ENCODE results near the gene PLXNA3. TPM values are rescaled to one million over a fixed set of nuclear protein-coding genes. Genes with fewer than 3 reads are reported as not detected.
A peak's percentile ranks its signal among the peaks of the same experiment; 100 is the strongest.

Gene PLXNA3
- total and polyA plus RNA-seq, 2 donors from 2014 or later = 4.9 to 40.5 TPM

DNA sequence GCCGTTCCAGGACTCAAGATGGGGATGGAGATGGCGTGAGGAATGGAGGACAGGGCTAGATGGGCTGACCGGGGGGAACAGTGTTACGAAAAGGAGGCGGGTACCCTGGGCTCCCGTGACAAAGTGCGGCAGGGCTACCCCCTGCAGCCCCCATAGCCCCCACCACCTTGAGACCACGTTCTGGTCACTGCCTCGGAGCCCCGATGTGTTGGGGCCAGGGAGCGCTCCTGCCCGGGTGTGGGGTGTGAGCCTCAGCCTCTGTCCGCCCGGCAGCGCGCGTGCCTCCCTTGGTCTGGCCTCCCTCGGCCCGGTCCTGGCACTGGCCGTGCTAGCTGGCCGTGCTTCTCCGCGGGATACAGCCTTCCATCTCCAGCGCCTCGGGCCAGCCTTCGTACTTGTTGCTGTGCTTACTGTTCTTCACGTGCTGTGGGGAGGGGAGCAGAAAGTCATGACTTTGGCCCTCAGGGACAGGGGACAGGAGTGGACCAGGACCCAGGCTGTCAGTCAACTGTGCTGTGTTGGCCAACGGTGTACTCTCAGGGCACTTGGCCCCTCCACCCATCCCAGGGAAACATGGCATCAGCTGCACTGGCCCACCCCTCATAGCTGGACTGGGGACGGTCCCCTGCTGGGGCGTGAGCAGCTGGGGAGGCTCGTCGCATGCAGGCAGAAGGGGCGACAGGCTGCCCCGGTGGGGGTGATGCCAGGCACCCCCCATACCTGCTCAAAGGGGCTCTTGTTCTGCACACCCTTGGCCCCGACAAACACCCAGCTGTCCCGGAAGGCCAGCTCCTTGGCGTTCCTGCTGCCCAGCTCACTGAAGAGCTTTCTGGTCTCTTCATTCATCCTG lies 48.6 kb downstream of the PLXNA3 start:
- Histone ChIP-seq H3K4me1 (ENCODE audit: control insufficient read depth in 2 of 3, insufficient read depth in 2 of 3, low read depth in 1 of 3, low read length in 3 of 3) (no peaks in the 10 kb centered on the region), H3K27me3 (ENCODE audit: control insufficient read depth, insufficient read depth, low read length) (no peaks in the 10 kb centered on the region), H3K36me3 (ENCODE audit: control insufficient read depth in 2 of 3, insufficient read depth in 3 of 3, low read length in 3 of 3) (no peaks in the 10 kb centered on the region), H3K4me3 (ENCODE audit: low read length in 3 of 3) (no peak overlapping the region), H3K9ac (ENCODE audit: low read length in 3 of 3) (no peak overlapping the region), H3K27ac (ENCODE audit: low read depth in 2 of 2, low read length in 2 of 2) (no peak overlapping the region), H3K9me3 (ENCODE audit: control insufficient read depth in 2 of 3, insufficient read depth in 1 of 3, low read length in 3 of 3) (no peaks in the 10 kb centered on the region)
- FAIRE-seq (no peak), DNase-seq (peak in 1 of 5 donors; percentile 72)
- TF ChIP-seq, protein P1, sequence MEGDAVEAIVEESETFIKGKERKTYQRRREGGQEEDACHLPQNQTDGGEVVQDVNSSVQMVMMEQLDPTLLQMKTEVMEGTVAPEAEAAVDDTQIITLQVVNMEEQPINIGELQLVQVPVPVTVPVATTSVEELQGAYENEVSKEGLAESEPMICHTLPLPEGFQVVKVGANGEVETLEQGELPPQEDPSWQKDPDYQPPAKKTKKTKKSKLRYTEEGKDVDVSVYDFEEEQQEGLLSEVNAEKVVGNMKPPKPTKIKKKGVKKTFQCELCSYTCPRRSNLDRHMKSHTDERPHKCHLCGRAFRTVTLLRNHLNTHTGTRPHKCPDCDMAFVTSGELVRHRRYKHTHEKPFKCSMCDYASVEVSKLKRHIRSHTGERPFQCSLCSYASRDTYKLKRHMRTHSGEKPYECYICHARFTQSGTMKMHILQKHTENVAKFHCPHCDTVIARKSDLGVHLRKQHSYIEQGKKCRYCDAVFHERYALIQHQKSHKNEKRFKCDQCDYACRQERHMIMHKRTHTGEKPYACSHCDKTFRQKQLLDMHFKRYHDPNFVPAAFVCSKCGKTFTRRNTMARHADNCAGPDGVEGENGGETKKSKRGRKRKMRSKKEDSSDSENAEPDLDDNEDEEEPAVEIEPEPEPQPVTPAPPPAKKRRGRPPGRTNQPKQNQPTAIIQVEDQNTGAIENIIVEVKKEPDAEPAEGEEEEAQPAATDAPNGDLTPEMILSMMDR (IDR thresholded peaks at IDR 0.05; ENCODE audit: borderline replicate concordance, extremely low read depth, insufficient read depth) = no peak
- intact Hi-C loops (cut with DNase I) = no loop called here

DNA sequence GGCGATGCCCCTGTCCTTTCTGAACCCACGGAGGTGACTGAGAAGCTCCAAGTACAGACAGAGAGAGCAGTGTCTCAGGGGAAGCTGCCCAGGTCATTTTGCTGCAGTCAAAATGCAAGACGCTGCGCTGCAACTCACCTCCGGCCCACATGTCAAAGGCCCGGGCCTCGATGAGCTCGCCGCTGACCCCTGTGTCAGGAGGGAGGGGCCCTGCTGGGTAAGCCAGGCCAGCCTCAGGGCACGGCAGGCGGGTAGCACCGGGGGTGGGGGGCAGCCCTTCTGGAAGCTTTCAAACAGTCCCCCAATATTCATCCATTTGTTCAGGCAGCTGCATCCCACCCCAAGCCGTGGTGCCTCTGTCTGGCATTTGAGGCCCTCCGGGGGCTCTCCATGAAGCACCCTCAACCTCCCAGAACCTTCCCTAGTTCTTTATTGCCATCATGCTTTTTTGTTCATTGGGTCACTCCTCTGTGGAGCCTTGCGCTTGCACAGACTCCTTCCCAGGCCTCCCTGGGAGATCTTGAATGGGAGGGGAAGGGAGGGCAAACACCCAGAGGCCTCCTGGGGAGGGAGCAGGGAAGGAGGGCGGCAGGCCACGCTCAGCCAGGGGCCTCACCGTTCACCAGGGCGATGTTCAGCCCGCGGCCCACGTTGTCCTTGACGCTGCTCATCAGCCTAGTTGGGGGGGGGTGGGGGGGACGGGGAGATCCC lies 49.7 kb downstream of the PLXNA3 start:
- H3K36me3 ChIP-seq (ENCODE audit: control insufficient read depth in 2 of 3, insufficient read depth in 3 of 3, low read length in 3 of 3) = peaks cover 0 to 3% (median 0%) of the 10 kb centered on the region in 3 donors
- H3K27me3 ChIP-seq (ENCODE audit: control insufficient read depth, insufficient read depth, low read length) = no peaks in the 10 kb centered on the region
- H3K9me3 ChIP-seq (ENCODE audit: control insufficient read depth in 2 of 3, insufficient read depth in 1 of 3, low read length in 3 of 3) = no peaks in the 10 kb centered on the region
- H3K4me3 ChIP-seq (ENCODE audit: low read length in 3 of 3) = no peak overlapping the region
- H3K4me1 ChIP-seq (ENCODE audit: control insufficient read depth in 2 of 3, insufficient read depth in 2 of 3, low read depth in 1 of 3, low read length in 3 of 3) = no peaks in the 10 kb centered on the region
- no peak overlapping the region for H3K27ac ChIP-seq (ENCODE audit: low read depth in 2 of 2, low read length in 2 of 2)
- no peak overlapping the region for H3K9ac ChIP-seq (ENCODE audit: low read length in 3 of 3)
- FAIRE-seq = no peak
- TF ChIP-seq, protein P1 (IDR thresholded peaks at IDR 0.05; ENCODE audit: borderline replicate concordance, extremely low read depth, insufficient read depth) = no peak
- intact Hi-C loops (cut with DNase I) = no loop called here
- no peak for DNase-seq

DNA sequence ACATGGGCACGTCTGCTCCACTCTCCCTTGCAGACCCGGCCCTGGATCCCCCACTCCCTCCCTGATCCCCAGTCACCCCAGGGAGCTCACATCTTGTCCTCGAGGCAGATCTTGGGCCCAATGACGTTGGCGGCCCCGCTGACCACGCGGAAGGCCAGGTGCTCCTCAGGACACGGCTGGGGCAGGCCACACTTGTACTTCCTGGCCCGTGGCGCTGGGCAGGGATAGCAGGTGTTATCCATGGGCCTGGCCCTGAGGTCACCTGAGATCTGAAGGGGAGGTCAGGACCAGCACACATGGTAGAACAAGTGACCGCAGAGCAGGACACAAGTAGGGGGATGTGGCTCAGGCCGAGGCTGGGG lies 50.3 kb downstream of the PLXNA3 start:
- DNase-seq (no peak), FAIRE-seq (no peak)
- no peak overlapping the region for H3K27ac ChIP-seq (ENCODE audit: low read depth in 2 of 2, low read length in 2 of 2)
- H3K27me3 ChIP-seq (ENCODE audit: control insufficient read depth, insufficient read depth, low read length) = no peaks in the 10 kb centered on the region
- H3K4me1 ChIP-seq (ENCODE audit: control insufficient read depth in 2 of 3, insufficient read depth in 2 of 3, low read depth in 1 of 3, low read length in 3 of 3) = no peaks in the 10 kb centered on the region
- H3K9ac ChIP-seq (ENCODE audit: low read length in 3 of 3) = no peak overlapping the region
- intact Hi-C loops (cut with DNase I) = no loop called here
- TF ChIP-seq, protein P1 (IDR thresholded peaks at IDR 0.05; ENCODE audit: borderline replicate concordance, extremely low read depth, insufficient read depth) = no peak
- no peak overlapping the region for H3K4me3 ChIP-seq (ENCODE audit: low read length in 3 of 3)
- H3K9me3 ChIP-seq (ENCODE audit: control insufficient read depth in 2 of 3, insufficient read depth in 1 of 3, low read length in 3 of 3) = no peaks in the 10 kb centered on the region
- H3K36me3 ChIP-seq (ENCODE audit: control insufficient read depth in 2 of 3, insufficient read depth in 3 of 3, low read length in 3 of 3) = peaks cover 0 to 3% (median 0%) of the 10 kb centered on the region in 3 donors
